SK-N-SH treated with all-trans-retinoic acid at 6 μM for 48 hours (cell line): ENCODE data around the gene ALS2.

Experiments used
- ARNTL ChIP-seq: fragments of 450-650 bp; formaldehyde crosslinking; IDR thresholded peaks from 2 replicates; pipeline ENCODE4 v1.5.0; 2020; ENCODE audit warnings: low read depth, mild to moderate bottlenecking, moderate library complexity, borderline replicate concordance
- CSDC2 ChIP-seq: fragments of 250-450 bp; sonication (Bioruptor Pico); IDR thresholded peaks from 2 replicates; pipeline ENCODE4 v1.5.0; 2020; ENCODE audit warnings: mild to moderate bottlenecking, moderate library complexity
- OSR1 ChIP-seq: fragments of 250-450 bp; sonication (Bioruptor Pico); IDR thresholded peaks from 2 replicates; pipeline ENCODE4 v1.8.0; 2022; ENCODE audit warnings: moderate library complexity, mild to moderate bottlenecking, inconsistent platforms
- PPARA ChIP-seq: fragments of 250-450 bp; sonication (Bioruptor Pico); IDR thresholded peaks from 2 replicates; pipeline ENCODE4 v1.5.0; 2020; ENCODE audit warnings: mild to moderate bottlenecking, borderline replicate concordance
- RARB ChIP-seq: fragments of 250-450 bp; sonication (Bioruptor Pico); IDR thresholded peaks from 2 replicates; pipeline ENCODE4 v1.8.0; 2021; ENCODE audit warnings: mild to moderate bottlenecking, moderate library complexity
- ZFP30 ChIP-seq: fragments of 450-650 bp; formaldehyde crosslinking; IDR thresholded peaks from 2 replicates; pipeline ENCODE4 v1.5.0; 2022; ENCODE audit warnings: mild to moderate bottlenecking, moderate library complexity
- ZNF565 ChIP-seq: fragments of 450-650 bp; formaldehyde crosslinking; conservative IDR thresholded peaks from 2 replicates; pipeline ENCODE4 v1.5.0; 2020; ENCODE audit warnings: low read depth, mild to moderate bottlenecking, moderate library complexity
- ZNF70 ChIP-seq: fragments of 450-650 bp; formaldehyde crosslinking; IDR thresholded peaks from 2 replicates; pipeline ENCODE4 v1.5.0; 2020; ENCODE audit warnings: mild to moderate bottlenecking, moderate library complexity
- TF ChIP-seq, protein P1 (sequence below): fragments of 250-450 bp; sonication (Bioruptor Pico); IDR thresholded peaks from 2 replicates; pipeline ENCODE4 v1.5.1; 2021; ENCODE audit warnings: mild to moderate bottlenecking, moderate library complexity
- TF ChIP-seq, protein P2 (sequence below): fragments of 250-450 bp; sonication (Bioruptor Pico); IDR thresholded peaks from 2 replicates; pipeline ENCODE4 v1.8.0; 2020; ENCODE audit warnings: mild to moderate bottlenecking, moderate library complexity, borderline replicate concordance
- TF ChIP-seq, protein P3 (sequence below): fragments of 250-450 bp; sonication (Bioruptor Pico); IDR thresholded peaks from 2 replicates; pipeline ENCODE4 v1.5.0; 2020; ENCODE audit warnings: mild to moderate bottlenecking, moderate library complexity

DNA sequence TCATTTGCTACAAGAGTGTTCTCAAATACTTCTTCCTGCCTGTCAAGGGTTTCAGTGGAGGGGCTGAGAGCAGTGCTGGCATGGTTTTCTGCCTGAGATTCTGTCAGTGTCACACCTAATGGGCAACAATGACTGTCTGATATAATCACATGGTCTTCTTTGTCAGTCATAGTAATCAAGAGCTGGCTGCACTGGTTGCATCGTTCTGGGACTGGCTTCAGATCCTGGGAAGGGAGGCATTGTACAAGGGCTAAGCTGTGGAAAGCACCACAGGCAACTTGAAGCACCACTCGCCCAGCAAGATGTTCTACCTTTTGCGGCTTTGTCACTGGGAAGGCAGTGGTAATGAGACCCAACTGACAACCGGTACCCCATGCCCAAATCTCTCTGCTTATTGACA, 19.6 kb downstream of the ALS2 start:
- TF ChIP-seq, protein P1, sequence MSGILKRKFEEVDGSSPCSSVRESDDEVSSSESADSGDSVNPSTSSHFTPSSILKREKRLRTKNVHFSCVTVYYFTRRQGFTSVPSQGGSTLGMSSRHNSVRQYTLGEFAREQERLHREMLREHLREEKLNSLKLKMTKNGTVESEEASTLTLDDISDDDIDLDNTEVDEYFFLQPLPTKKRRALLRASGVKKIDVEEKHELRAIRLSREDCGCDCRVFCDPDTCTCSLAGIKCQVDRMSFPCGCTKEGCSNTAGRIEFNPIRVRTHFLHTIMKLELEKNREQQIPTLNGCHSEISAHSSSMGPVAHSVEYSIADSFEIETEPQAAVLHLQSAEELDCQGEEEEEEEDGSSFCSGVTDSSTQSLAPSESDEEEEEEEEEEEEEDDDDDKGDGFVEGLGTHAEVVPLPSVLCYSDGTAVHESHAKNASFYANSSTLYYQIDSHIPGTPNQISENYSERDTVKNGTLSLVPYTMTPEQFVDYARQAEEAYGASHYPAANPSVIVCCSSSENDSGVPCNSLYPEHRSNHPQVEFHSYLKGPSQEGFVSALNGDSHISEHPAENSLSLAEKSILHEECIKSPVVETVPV (CRISPR knock-in tag): no peak
- TF ChIP-seq PPARA (CRISPR knock-in tag) (no peak), CSDC2 (CRISPR knock-in tag) (no peak), OSR1 (no peak), ZFP30 (CRISPR knock-in tag) (no peak), ZNF70 (no peak), RARB (no peak), ZNF565 (CRISPR knock-in tag) (no peak), ARNTL (CRISPR knock-in tag) (no peak)
- TF ChIP-seq, protein P2, sequence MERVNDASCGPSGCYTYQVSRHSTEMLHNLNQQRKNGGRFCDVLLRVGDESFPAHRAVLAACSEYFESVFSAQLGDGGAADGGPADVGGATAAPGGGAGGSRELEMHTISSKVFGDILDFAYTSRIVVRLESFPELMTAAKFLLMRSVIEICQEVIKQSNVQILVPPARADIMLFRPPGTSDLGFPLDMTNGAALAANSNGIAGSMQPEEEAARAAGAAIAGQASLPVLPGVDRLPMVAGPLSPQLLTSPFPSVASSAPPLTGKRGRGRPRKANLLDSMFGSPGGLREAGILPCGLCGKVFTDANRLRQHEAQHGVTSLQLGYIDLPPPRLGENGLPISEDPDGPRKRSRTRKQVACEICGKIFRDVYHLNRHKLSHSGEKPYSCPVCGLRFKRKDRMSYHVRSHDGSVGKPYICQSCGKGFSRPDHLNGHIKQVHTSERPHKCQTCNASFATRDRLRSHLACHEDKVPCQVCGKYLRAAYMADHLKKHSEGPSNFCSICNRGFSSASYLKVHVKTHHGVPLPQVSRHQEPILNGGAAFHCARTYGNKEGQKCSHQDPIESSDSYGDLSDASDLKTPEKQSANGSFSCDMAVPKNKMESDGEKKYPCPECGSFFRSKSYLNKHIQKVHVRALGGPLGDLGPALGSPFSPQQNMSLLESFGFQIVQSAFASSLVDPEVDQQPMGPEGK (CRISPR knock-in tag): no peak
- TF ChIP-seq, protein P3, sequence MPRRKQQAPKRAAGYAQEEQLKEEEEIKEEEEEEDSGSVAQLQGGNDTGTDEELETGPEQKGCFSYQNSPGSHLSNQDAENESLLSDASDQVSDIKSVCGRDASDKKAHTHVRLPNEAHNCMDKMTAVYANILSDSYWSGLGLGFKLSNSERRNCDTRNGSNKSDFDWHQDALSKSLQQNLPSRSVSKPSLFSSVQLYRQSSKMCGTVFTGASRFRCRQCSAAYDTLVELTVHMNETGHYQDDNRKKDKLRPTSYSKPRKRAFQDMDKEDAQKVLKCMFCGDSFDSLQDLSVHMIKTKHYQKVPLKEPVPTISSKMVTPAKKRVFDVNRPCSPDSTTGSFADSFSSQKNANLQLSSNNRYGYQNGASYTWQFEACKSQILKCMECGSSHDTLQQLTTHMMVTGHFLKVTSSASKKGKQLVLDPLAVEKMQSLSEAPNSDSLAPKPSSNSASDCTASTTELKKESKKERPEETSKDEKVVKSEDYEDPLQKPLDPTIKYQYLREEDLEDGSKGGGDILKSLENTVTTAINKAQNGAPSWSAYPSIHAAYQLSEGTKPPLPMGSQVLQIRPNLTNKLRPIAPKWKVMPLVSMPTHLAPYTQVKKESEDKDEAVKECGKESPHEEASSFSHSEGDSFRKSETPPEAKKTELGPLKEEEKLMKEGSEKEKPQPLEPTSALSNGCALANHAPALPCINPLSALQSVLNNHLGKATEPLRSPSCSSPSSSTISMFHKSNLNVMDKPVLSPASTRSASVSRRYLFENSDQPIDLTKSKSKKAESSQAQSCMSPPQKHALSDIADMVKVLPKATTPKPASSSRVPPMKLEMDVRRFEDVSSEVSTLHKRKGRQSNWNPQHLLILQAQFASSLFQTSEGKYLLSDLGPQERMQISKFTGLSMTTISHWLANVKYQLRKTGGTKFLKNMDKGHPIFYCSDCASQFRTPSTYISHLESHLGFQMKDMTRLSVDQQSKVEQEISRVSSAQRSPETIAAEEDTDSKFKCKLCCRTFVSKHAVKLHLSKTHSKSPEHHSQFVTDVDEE: no peak
